Common myeloid progenitor, CD34-positive (primary cell): ENCODE measurements around the gene CCS.
A peak's percentile ranks its signal among the peaks of the same experiment; 100 is the strongest.

Experiments used
- CTCF ChIA-PET: fragments of 350-600 bp; sonication (Branson Sonifier 250); formaldehyde crosslinking; loops from one replicate; lab custom pipeline; 2021; ENCODE audit warnings: antibody characterized with exemption; lab: Charles Lee
- POLR2A ChIA-PET: fragments of 350-600 bp; sonication (Branson Sonifier 250); formaldehyde crosslinking; loops from one replicate; lab custom pipeline; 2021; ENCODE audit warnings: antibody characterized with exemption; lab: Charles Lee
- DNase-seq, 3 donors: peaks; one replicate each; pipeline versions ENCODE4 v3.0.0 to v3.0.0-alpha.2; 2013
- H3K27ac ChIP-seq, 2 experiments: 1 replicate in 1 of 2; 2 replicates in 1 of 2; pipeline ENCODE4 v1.7.0; 2013; ENCODE audit warnings: inconsistent platforms in 2 of 2, low read length in 2 of 2, mild to moderate bottlenecking in 2 of 2, low read depth in 1 of 2, moderate library complexity in 1 of 2; ENCODE audit not compliant: severe bottlenecking in 2 of 2, insufficient read depth in 1 of 2, poor library complexity in 1 of 2
- H3K27me3 ChIP-seq, 5 experiments: replicated peaks in 2 of 5; 1 replicate in 3 of 5; 2 replicates in 2 of 5; pipeline versions ENCODE4 v1.6.1 to v1.7.0; 2013; ENCODE audit warnings: low read length in 4 of 5, mild to moderate bottlenecking in 2 of 5, moderate library complexity in 2 of 5, inconsistent platforms in 1 of 5; ENCODE audit not compliant: insufficient read depth in 5 of 5, control insufficient read depth in 4 of 5
- H3K36me3 ChIP-seq, 4 experiments: 1 replicate in 2 of 4; 2 replicates in 2 of 4; pipeline versions ENCODE4 v1.6.1 to v1.7.0; 2013; ENCODE audit warnings: low read length in 3 of 4, control low read depth in 1 of 4, mild to moderate bottlenecking in 1 of 4; ENCODE audit not compliant: control insufficient read depth in 4 of 4, insufficient read depth in 4 of 4
- H3K4me1 ChIP-seq, 4 experiments: 1 replicate in 3 of 4; 2 replicates in 1 of 4; pipeline versions ENCODE4 v1.6.1 to v1.7.1; 2013; ENCODE audit warnings: low read length in 3 of 4, mild to moderate bottlenecking in 3 of 4, control low read depth in 1 of 4, inconsistent platforms in 1 of 4, moderate library complexity in 1 of 4; ENCODE audit not compliant: control insufficient read depth in 4 of 4, insufficient read depth in 4 of 4; ENCODE audit errors: control extremely low read depth in 1 of 4
- H3K4me3 ChIP-seq, 7 experiments: 1 replicate in 4 of 7; 2 replicates in 3 of 7; pipeline versions ENCODE4 v1.5.1 to v1.7.0; 2013; ENCODE audit warnings: mild to moderate bottlenecking in 7 of 7, low read length in 6 of 7, moderate library complexity in 6 of 7, inconsistent platforms in 2 of 7, low read depth in 2 of 7, control low read depth in 1 of 7; ENCODE audit not compliant: insufficient read depth in 4 of 7, control insufficient read depth in 1 of 7; ENCODE audit errors: extremely low read depth in 1 of 7
- H3K9me3 ChIP-seq, 5 experiments: 1 replicate in 4 of 5; 2 replicates in 1 of 5; pipeline versions ENCODE4 v1.6.1 to v1.7.1; 2013; ENCODE audit warnings: low read length in 4 of 5, mild to moderate bottlenecking in 2 of 5, inconsistent platforms in 1 of 5, low read depth in 1 of 5, moderate library complexity in 1 of 5; ENCODE audit not compliant: control insufficient read depth in 4 of 5, insufficient read depth in 2 of 5; ENCODE audit errors: control extremely low read depth in 1 of 5
- WGBS: methylation state at CpG from one replicate; pipeline ENCODE4 v1.1.5; 2013; ENCODE audit not compliant: insufficient coverage; 5-methylcytosine and 5-hydroxymethylcytosine counted together

CCS gene

GRCh38 chr11:66546966-66547661 is 45.9 kb upstream of the CCS start:
- no peak for DNase-seq
- POLR2A ChIA-PET = interaction anchor here (1.5 kb wide), 1 partner anchor 70 kb away, joined by 3 read pairs; no protein-coding TSS in a partner anchor
- CTCF ChIA-PET = interaction anchor here (0.7 to 2.0 kb wide), 2 partner anchors 22 to 90 kb away, joined by 3 to 5 read pairs; partner anchors contain the start of gene CTSF
- peaks cover 0 to 11% (median 9%) of the 10 kb centered on the region in 4 experiments for H3K36me3 ChIP-seq
- peaks cover 0 to 9% (median 0%) of the 10 kb centered on the region in 5 experiments for H3K27me3 ChIP-seq
- H3K4me3 ChIP-seq = peak overlapping the region in 1 of 7 experiments; percentile 88
- WGBS = 49% methylated on average over 16 of the region's 18 CpGs
- no peak overlapping the region for H3K27ac ChIP-seq
- H3K9me3 ChIP-seq = no peaks in the 10 kb centered on the region
- peaks cover 13 to 40% (median 31%) of the 10 kb centered on the region in 4 experiments for H3K4me1 ChIP-seq

- ChIA-PET POLR2A (no interaction called here), CTCF (interaction anchor here (0.7 kb wide), 1 partner anchor 90 kb away, joined by 3 read pairs; no protein-coding TSS in a partner anchor)
- no peak for DNase-seq
- peaks cover 13 to 34% (median 29%) of the 10 kb centered on the region in 4 experiments for H3K4me1 ChIP-seq
- H3K9me3 ChIP-seq = no peaks in the 10 kb centered on the region
- H3K36me3 ChIP-seq = peaks cover 0 to 5% (median 4%) of the 10 kb centered on the region in 4 experiments
- H3K27ac ChIP-seq = no peak overlapping the region
- 68% methylated on average over 3 of the region's 5 CpGs for WGBS
- peaks cover 0 to 9% (median 0%) of the 10 kb centered on the region in 5 experiments for H3K27me3 ChIP-seq
- H3K4me3 ChIP-seq = no peak overlapping the region
These were observed 45.3 kb upstream of the CCS start for GRCh38 chr11:66547662-66548009.

- Histone ChIP-seq H3K4me1 (peaks cover 13 to 30% (median 26%) of the 10 kb centered on the region in 4 experiments), H3K27ac (no peak overlapping the region), H3K9me3 (no peaks in the 10 kb centered on the region), H3K27me3 (peaks cover 0 to 9% (median 0%) of the 10 kb centered on the region in 5 experiments), H3K4me3 (no peak overlapping the region), H3K36me3 (peaks cover 0 to 1% (median under 1%) of the 10 kb centered on the region in 4 experiments)
- POLR2A ChIA-PET = no interaction called here
- DNase-seq = no peak
- CTCF ChIA-PET = interaction anchor here (0.7 kb wide), 1 partner anchor 90 kb away, joined by 3 read pairs; no protein-coding TSS in a partner anchor
- WGBS = 82% methylated on average over 11 of the region's 11 CpGs
These were observed 44.9 kb upstream of the CCS start for GRCh38 chr11:66548041-66548440.

- ChIA-PET CTCF (interaction anchor here (1.0 to 1.6 kb wide), 2 partner anchors 19 to 131 kb away, joined by 3 to 7 read pairs; partner anchors contain the start of gene CTSF), POLR2A (no interaction called here)
- DNase-seq = no peak
- Histone ChIP-seq H3K27me3 (peaks cover 0 to 9% (median 0%) of the 10 kb centered on the region in 5 experiments), H3K36me3 (no peaks in the 10 kb centered on the region), H3K4me1 (peaks cover 11 to 21% (median 17%) of the 10 kb centered on the region in 4 experiments), H3K9me3 (no peaks in the 10 kb centered on the region), H3K4me3 (no peak overlapping the region), H3K27ac (no peak overlapping the region)
- 78% methylated on average over 14 of the region's 16 CpGs for WGBS
These were observed 44.0 kb upstream of the CCS start for GRCh38 chr11:66548774-66549630.

DNA sequence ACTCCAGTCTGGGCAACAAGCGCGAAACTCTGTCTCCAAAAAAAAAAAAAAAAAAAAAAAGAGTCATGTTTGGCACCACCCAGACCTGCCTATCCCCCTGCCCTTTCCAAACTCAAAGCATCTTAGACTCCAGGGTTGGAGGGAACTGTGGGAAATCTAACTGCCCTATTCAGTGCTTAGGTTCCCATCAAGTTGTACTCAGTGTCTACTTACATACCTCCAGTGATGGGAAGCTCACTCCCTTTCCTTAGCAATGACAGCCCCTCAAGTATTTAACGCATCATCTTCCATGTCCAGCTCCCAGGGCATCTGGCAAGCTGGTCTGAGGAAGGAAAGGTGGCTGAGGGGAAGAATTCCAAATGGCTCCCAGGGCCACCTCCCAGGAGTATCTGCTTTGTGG is 43.3 kb upstream of the CCS start:
- peaks cover 5 to 14% (median 10%) of the 10 kb centered on the region in 4 experiments for H3K4me1 ChIP-seq
- no peak overlapping the region for H3K27ac ChIP-seq
- no peak for DNase-seq
- no peaks in the 10 kb centered on the region for H3K36me3 ChIP-seq
- ChIA-PET CTCF (interaction anchor here (1.0 to 1.6 kb wide), 2 partner anchors 18 to 130 kb away, joined by 3 to 7 read pairs; partner anchors contain the start of gene CTSF), POLR2A (no interaction called here)
- no CpG with 5 or more reads among the region's 3 CpGs for WGBS
- H3K27me3 ChIP-seq = peaks cover 0 to 11% (median 0%) of the 10 kb centered on the region in 5 experiments
- no peak overlapping the region for H3K4me3 ChIP-seq
- no peaks in the 10 kb centered on the region for H3K9me3 ChIP-seq

- no peaks in the 10 kb centered on the region for H3K36me3 ChIP-seq
- H3K4me1 ChIP-seq = peaks cover 0 to 5% (median 3%) of the 10 kb centered on the region in 4 experiments
- peaks cover 0 to 11% (median 0%) of the 10 kb centered on the region in 5 experiments for H3K27me3 ChIP-seq
- DNase-seq = no peak
- POLR2A ChIA-PET = no interaction called here
- H3K4me3 ChIP-seq = no peak overlapping the region
- 100% methylated on average over 3 of the region's 4 CpGs for WGBS
- no peaks in the 10 kb centered on the region for H3K9me3 ChIP-seq
- no peak overlapping the region for H3K27ac ChIP-seq
- CTCF ChIA-PET = no interaction called here
These were observed 42.1 kb upstream of the CCS start for GRCh38 chr11:66550887-66551286.
